HG02885 (cell line): ENCODE measurements around the gene EGR1.

ENCODE experiments used
- ATAC-seq: cut with Tn5 transposase; IDR thresholded peaks from one replicate; pipeline ENCODE4 v1.9.1; 2021; ENCODE audit warnings: mild to moderate bottlenecking; ENCODE audit not compliant: unreplicated experiment, poor library complexity

Gene EGR1

DNA sequence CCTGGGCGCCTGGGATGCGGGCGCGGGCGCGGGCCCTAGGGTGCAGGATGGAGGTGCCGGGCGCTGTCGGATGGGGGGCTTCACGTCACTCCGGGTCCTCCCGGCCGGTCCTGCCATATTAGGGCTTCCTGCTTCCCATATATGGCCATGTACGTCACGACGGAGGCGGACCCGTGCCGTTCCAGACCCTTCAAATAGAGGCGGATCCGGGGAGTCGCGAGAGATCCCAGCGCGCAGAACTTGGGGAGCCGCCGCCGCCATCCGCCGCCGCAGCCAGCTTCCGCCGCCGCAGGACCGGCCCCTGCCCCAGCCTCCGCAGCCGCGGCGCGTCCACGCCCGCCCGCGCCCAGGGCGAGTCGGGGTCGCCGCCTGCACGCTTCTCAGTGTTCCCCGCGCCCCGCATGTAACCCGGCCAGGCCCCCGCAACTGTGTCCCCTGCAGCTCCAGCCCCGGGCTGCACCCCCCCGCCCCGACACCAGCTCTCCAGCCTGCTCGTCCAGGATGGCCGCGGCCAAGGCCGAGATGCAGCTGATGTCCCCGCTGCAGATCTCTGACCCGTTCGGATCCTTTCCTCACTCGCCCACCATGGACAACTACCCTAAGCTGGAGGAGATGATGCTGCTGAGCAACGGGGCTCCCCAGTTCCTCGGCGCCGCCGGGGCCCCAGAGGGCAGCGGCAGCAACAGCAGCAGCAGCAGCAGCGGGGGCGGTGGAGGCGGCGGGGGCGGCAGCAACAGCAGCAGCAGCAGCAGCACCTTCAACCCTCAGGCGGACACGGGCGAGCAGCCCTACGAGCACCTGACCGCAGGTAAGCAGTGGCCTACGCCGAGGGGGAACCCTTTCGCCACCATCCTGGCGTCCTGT lies at the start of gene EGR1:
EGR1 (plus strand) TSS at position 219 of the 864 bp plus-strand sequence; CDS start at position 502, 283 bp downstream.
- ATAC-seq = peak; percentile 61

DNA sequence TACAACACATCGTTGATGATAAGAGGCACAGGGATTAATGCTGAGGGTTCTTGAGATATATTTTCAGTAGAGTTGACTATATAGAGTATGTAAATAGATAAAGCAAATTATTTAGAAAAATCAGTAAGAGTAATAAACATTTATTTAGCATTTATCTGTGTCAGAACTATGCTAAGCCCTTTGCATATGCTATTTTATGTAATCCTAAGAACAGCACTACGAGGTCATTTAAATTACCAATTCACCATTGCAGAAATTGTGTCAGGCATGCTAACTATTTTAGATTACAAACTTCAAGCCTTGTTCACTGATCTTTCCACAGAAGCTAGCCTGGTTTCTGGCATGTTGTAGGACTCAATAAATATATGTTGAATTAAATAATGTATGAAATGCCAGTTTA lies 46.8 kb upstream of the EGR1 start:
- no peak for ATAC-seq

GRCh38 chr5:138425079-138425478 lies 40.2 kb upstream of the EGR1 start:
- no peak for ATAC-seq

DNA sequence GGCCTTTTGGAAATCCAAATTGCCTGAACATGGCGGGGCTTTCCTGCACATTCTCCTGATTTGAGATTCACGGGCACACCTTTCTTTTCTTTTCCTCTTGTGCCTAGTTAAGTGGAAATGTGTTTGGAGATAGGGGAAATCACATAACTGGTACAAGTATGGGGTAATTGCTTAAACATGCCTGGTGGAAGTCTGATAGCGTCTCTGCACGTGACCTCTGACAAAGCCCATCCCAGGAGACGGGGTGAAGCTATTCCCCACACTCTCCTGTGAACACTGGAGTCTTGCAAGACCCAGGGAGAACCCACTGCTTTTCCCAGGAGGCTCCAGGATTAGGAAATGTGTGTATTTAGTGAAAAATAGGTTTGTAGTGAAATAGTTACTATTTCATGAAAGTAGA lies 29.3 kb upstream of the EGR1 start:
- no peak for ATAC-seq

GRCh38 chr5:138438003-138438723 lies 27.1 kb upstream of the EGR1 start:
- no peak for ATAC-seq

- peak; percentile 79 for ATAC-seq
Observed at GRCh38 chr5:138438724-138439476, 26.4 kb upstream of the EGR1 start, which contains the start of gene REEP2. REEP2 (plus strand) TSS chr5:138439057; CDS start chr5:138439209, 152 bp downstream.

GRCh38 chr5:138439477-138440158 lies 25.7 kb upstream of the EGR1 start:
- no peak for ATAC-seq

DNA sequence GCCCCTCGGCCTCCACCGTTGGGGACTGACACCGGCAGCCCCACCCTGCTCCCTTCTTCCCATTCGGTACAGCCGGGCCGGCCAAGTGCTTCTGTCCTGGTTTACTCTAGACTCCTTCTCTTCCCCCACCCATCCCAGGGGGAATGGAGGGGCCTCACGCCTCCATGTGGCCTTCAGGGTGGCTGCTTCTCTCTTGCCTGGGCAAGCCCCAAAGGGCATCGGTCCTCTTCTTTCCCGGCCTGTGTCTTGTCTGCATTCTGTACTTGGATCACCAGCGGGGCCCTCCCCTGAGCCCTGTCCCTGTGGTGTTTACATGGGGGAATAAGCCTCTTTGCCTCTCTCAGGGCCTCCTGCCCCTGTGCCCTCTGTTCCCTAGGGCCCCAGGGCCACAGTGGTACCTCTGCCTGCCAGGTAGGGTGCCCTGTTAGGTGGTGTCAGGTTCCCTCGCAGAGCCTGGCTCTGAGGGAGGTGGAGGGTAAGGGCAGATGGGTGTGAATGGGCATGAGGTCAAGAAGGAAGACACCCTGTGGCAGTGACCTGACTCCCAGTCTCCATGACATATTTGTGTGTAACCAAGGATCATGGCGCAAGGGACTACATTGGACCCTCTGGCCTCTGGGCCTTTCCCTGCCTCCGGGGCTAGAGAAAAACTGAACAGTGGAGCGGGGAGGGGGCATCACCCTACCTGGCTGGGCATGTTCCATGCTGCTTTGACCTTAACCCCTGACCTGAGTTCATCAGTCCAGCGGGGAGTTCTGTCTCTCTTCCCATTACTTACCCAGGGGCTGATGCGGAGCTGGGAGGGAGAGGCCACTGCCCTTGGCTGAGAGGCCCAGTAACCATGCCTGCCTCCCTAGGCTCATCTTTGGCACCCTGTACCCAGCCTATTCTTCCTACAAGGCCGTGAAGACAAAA lies 24.9 kb upstream of the EGR1 start:
- no peak for ATAC-seq

DNA sequence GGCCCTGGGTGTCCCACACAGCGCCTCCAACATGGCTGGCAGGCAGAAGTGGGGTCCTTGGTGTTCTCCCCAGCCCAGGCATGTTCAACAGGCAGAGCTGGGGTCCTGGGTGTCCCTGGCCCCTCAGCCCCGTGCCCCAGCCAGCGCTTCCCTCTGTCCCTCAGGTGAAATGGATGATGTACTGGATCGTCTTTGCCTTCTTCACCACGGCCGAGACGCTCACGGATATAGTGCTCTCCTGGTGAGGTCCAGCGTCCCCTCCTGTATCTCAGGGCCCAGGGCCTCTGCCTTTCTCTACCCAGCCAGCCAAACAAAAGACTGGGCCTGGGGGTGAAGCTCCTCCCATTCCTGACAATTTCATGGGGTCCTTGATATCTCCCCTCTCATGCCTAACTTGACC lies 24.1 kb upstream of the EGR1 start:
- ATAC-seq = no peak

DNA sequence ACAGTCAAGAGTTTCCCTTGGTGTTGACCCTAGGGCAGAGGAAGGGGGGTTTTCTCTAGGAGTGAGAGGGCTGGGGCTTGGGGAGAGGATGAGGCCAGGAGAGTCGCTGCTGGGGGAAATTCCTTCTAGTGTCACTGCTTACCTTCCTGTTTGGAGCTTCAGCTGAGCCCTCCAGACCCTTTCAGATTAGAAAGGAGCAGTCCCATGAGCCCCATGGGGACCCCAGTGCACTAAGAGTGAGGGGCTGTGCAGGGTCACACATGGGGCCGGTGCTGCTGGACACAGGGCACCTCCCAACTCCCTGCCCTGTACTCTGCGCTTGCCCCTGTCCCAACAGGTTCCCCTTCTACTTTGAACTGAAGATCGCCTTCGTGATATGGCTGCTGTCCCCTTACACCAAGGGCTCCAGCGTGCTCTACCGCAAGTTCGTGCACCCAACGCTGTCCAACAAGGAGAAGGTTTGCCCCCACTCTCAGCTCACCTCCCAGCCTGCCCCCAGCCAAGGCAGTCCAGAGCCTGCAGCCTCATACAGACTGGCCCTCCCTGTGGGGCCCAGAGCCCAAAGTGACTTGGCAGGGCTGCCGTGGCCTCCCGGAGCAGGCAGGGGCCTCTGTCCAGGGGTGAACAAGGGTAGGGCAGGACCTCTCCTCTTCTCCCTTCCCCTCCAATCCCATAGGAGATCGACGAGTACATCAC lies 21.1 kb upstream of the EGR1 start:
- ATAC-seq = no peak

GRCh38 chr5:138444774-138445546 lies 20.3 kb upstream of the EGR1 start:
- no peak for ATAC-seq

DNA sequence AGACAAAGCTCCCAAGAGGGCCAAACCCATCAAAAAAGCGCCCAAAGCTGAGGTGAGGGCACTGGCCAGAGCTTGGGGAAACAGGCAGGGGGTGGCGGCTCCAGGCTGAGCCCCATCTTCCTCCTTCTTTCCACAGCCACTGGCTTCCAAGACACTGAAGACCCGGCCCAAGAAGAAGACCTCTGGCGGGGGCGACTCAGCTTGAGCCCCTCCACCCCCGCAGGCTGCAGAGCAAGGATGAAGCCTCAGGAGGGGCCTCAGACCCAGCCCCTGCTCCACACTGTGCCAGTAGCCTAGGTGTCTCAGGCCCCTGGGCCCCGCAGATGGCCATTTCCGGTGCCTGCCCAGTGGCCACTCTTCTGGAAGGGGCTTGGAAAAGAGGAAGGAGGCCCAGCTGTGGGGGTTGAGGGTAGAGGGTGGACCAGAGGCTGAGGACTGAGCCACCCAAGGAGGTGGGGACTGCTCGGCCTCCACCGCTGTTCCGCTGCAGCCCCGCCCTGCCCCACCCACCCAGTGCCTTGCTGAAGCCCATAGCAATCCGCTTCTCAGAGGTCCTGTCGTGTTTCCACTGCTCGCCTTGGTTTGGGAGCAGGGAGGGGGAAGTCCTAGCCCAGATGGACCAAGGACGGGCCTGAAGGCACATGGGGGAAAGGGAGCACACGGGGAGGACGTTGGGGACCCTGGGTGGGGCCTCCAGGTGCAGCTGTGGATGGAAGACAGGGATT lies 19.6 kb upstream of the EGR1 start:
- no peak for ATAC-seq

DNA sequence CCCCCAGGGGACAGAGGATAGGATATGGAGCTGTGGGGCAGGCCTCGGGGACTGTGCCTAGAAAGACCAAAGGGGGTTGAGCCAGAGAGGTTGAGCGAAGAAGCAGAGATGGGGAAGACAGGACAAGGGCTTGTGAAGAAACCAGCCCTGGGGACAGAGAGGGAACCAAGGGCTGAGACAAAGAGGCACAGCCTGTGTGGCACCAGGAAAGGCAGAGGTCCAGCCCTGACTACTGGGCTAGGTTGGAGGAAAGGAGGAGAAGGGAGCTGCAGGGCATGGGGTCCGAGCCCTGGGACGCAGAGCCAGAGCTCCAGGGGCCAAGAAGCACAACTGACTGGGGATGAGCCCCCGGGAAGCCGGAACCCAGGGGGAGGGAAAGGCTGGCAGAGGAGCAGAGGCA lies 17.2 kb upstream of the EGR1 start:
- ATAC-seq = no peak

DNA sequence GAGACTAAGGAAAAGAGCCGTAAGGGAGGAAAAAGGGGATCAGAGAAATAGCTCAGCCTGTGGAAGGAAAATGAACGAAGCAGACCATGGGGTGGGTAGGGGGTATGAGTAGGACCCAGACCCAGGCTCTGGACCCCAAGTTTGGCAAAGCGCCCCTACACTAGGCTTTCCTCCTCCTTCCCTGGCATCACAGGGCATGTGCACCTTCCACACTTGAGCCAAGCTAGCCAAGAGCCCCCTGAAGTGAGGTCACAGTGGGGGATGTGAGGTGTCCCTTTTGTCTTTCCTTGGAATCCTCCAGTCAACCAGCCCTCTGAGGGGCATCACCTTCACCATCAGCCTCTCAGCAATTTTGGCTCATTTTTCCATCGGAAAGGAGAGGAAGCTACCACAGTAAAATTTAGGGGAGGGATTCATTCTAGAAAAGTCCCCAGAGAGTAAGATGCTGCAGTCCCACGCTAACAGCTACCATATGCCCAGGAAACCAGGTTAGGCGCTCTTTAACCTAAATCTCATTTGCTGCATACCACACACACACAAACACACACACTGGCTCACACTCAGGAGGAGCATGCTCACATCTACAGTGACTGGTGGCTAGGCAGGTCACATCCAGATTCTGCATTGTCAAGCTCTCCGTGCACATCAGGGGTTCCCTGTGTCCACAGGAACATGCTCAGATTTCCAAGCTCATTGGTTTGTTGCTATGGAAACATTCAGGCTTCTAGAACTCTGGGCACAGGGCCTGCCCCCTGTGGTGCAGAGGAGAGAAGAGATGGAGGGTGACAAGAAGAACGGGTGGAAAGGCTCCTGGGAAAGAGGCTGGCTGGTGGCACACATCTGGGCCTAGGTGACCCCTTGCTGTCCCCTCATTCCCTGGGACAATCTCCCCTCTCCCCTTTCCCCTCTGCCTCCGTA lies 16.5 kb upstream of the EGR1 start:
- no peak for ATAC-seq

DNA sequence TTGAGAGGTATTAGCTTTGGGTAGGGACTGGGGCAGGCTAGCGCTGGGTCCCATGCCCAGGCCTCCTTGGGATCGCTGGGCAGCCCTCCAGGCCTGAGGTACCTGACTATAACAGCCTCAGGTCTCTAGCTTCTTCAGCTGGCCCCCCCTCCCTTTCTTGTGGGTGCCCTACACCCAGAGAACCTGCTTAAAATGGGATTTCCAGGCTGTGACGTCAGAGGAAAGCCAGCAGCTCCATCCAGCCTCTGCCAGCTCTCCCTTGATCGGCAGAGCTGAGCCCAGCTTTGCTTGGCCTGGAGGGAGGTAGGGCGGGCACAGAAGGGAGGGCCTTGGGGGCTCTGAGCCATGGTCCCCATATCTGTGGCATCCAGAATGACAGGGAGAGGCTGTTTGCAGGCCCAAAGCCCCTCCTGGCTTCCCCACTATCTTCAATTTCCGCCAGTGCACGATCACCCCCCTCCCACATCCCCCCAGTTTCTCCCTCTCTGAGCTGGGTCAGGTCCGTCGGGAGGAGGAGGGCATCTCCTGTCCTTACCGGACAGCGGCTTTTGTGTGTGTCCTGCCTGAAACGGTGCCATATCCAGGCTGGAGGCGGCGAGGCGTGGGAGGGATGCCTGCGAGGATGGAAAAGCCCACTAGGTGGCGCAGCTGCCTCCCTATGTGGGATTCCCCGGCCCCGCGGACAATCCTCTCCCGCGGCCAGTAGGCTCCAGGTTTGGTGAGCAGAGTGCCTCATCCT lies 15.6 kb upstream of the EGR1 start:
- peak; percentile 83 for ATAC-seq

DNA sequence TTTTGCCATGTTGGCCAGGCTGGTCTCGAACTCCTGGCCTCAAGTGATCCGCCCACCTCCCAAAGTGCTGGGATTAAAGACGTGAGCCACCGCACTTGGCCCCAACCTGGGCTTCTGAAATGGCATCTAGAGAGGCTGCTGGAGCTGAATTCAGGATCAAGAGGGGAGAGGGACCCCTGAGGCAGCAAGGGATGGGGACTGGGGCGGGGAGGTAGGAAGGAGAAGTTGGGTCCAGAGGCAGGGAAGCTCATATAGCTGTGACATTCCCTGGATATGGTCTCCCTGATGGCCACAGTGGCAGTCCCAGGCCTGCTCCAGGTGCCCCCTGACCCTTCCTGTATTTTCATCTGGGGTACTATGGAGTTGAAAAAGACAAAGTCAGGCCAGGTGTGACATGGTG lies 14.3 kb upstream of the EGR1 start:
- ATAC-seq = no peak
